Fibroblast of lung (primary cell): ENCODE results near the gene NTRK3. TPM values are rescaled to one million over a fixed set of nuclear protein-coding genes. Genes with fewer than 3 reads are reported as not detected.

Source experiments
- DNase-seq, 2 donors: peaks; one replicate each; pipeline versions ENCODE4 v3.0.0 to v3.0.0-alpha.2; 2010; ENCODE audit warnings: low read depth in 2 of 2
- H2AFZ ChIP-seq: 2 replicates; pipeline ENCODE4 v1.5.1; 2012; ENCODE audit warnings: low read length, control low read depth, inconsistent platforms
- H3K27ac ChIP-seq: 2 replicates; pipeline ENCODE4 v1.5.1; 2011; ENCODE audit warnings: low read length, control low read depth; ENCODE audit not compliant: insufficient read depth
- H3K27me3 ChIP-seq: 2 replicates; pipeline ENCODE4 v1.5.1; 2011; ENCODE audit warnings: mild to moderate bottlenecking, low read length; ENCODE audit not compliant: control insufficient read depth, insufficient read depth
- H3K36me3 ChIP-seq: 2 replicates; pipeline ENCODE4 v1.5.1; 2011; ENCODE audit warnings: low read length; ENCODE audit not compliant: control insufficient read depth, insufficient read depth
- H3K4me1 ChIP-seq: 2 replicates; pipeline ENCODE4 v1.5.1; 2011; ENCODE audit warnings: low read length; ENCODE audit not compliant: control insufficient read depth, insufficient read depth; ENCODE audit errors: extremely low read depth
- H3K4me2 ChIP-seq: 2 replicates; pipeline ENCODE4 v1.5.1; 2011; ENCODE audit warnings: low read length, control low read depth; ENCODE audit not compliant: insufficient read depth; ENCODE audit errors: extremely low read depth
- H3K4me3 ChIP-seq, 4 experiments: fragments of 200-600 bp in 1 of 4; sonication (generic) in 1 of 4; replicated peaks in 1 of 4; 2 replicates each; pipeline ENCODE4 v1.5.1; 2011 to 2016; ENCODE audit warnings: low read length in 4 of 4, low read depth in 3 of 4, mild to moderate bottlenecking in 3 of 4, control low read depth in 2 of 4, inconsistent platforms in 1 of 4, mixed read lengths in 1 of 4; ENCODE audit not compliant: insufficient read depth in 1 of 4; ENCODE audit errors: control extremely low read depth in 1 of 4
- H3K79me2 ChIP-seq: 2 replicates; pipeline ENCODE4 v1.5.1; 2012; ENCODE audit warnings: mild to moderate bottlenecking, low read length, inconsistent platforms; ENCODE audit not compliant: control insufficient read depth, insufficient read depth
- H3K9ac ChIP-seq: 2 replicates; pipeline ENCODE4 v1.5.1; 2011; ENCODE audit warnings: mild to moderate bottlenecking, low read length, control low read depth; ENCODE audit not compliant: insufficient read depth
- H3K9me3 ChIP-seq: 2 replicates; pipeline ENCODE4 v1.5.1; 2012; ENCODE audit warnings: low read depth, low read length; ENCODE audit not compliant: control insufficient read depth, insufficient read depth
- H4K20me1 ChIP-seq: 2 replicates; pipeline ENCODE4 v1.5.1; 2011; ENCODE audit warnings: low read length; ENCODE audit not compliant: control insufficient read depth, insufficient read depth; ENCODE audit errors: extremely low read depth
- EZH2 ChIP-seq: IDR thresholded peaks from 2 replicates; pipeline ENCODE4 v1.5.1; 2012; ENCODE audit warnings: low read length, control low read depth, mild to moderate bottlenecking; ENCODE audit errors: missing control alignments
- polyA plus RNA-seq, 2 donors: library from polyadenylated mRNA; depleted of rRNA in 1 of 2; stranded (reverse) in 1 of 2; unstranded in 1 of 2; fragments of >200 nt; gene quantifications; 2 replicates each; pipeline ENCODE4 v1.2.1, GENCODE V29; 2011 to 2012; ENCODE audit warnings: missing spikeins in 1 of 2
- total RNA-seq: library from RNA; depleted of rRNA; stranded (reverse); fragments of >200 nt; gene quantifications from 2 replicates; pipeline ENCODE4 v1.2.1, GENCODE V29; 2014
- TF ChIP-seq, protein P1 (sequence below), 2 donors: IDR thresholded peaks in 1 of 2; conservative IDR thresholded peaks in 1 of 2; 1 replicate in 1 of 2; 2 replicates in 1 of 2; pipeline ENCODE4 v1.5.1; 2011 to 2012; ENCODE audit warnings: low read length in 2 of 2, control low read depth in 1 of 2, inconsistent platforms in 1 of 2, low read depth in 1 of 2, mild to moderate bottlenecking in 1 of 2

The NTRK3 gene
- total and polyA plus RNA-seq, 2 donors (not counting 1 experiment from before 2014, with no cell fraction given) = 0.06 TPM; not detected in 1

DNA sequence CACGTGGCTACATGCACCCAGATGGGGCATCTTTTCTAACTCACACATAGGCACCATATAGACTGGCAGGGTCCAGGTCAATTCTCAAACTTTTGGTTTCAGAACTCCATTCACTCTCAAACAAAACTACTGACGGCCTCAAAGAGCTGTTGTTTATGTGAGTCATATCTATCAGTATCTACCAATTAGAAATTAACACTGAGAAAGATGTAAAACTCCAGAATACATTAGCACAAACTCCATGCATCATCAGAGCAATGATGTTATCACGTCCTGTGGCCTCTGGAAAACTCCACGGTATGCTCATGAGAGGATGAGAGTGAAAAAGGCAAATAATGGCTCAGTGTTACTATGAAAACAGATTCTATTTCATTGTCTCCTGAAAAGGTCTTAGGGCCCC is 116.1 kb downstream of the NTRK3 start:
- H3K27me3 ChIP-seq = no peaks in the 10 kb centered on the region

DNA sequence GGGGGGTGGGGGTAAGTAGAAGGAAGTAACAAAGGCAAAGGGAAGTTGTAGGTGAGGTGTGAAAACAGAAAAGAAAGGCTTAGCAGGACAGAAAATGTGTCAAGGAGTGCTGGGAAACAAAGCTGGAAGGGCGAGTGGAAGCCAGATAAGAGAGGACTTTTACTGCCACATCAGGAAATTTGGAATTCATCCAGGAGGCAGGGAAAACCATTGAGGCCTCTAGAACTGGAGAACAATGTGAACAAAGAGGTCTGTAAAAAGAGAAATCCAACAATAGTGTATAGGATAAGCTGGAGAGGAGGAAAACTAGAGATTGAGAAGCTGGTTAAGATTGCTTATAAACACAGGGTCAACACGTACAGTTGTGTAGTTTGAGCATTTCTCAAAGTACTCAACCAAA is 116.6 kb downstream of the NTRK3 start:
- Histone ChIP-seq H3K4me1 (no peaks in the 10 kb centered on the region), H3K4me2 (no peak overlapping the region), H3K27ac (no peak overlapping the region), H3K4me3 (no peak overlapping the region), H3K36me3 (no peaks in the 10 kb centered on the region), H4K20me1 (no peaks in the 10 kb centered on the region), H3K27me3 (no peaks in the 10 kb centered on the region), H3K9ac (no peak overlapping the region), H3K79me2 (no peaks in the 10 kb centered on the region), H2AFZ (no peak overlapping the region), H3K9me3 (no peaks in the 10 kb centered on the region)
- TF ChIP-seq, protein P1, sequence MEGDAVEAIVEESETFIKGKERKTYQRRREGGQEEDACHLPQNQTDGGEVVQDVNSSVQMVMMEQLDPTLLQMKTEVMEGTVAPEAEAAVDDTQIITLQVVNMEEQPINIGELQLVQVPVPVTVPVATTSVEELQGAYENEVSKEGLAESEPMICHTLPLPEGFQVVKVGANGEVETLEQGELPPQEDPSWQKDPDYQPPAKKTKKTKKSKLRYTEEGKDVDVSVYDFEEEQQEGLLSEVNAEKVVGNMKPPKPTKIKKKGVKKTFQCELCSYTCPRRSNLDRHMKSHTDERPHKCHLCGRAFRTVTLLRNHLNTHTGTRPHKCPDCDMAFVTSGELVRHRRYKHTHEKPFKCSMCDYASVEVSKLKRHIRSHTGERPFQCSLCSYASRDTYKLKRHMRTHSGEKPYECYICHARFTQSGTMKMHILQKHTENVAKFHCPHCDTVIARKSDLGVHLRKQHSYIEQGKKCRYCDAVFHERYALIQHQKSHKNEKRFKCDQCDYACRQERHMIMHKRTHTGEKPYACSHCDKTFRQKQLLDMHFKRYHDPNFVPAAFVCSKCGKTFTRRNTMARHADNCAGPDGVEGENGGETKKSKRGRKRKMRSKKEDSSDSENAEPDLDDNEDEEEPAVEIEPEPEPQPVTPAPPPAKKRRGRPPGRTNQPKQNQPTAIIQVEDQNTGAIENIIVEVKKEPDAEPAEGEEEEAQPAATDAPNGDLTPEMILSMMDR (conservative IDR thresholded peaks at IDR 0.05 in 1 of 2, IDR thresholded peaks at IDR 0.05 in 1 of 2; ENCODE audit: low read depth in 1 of 2, low read length in 2 of 2) = no peak
- no peak for TF ChIP-seq EZH2
- peak in 1 of 2 donors; percentile 4 for DNase-seq

More for the DNA sequence above, 116.1 kb downstream of the NTRK3 start:
- H4K20me1 ChIP-seq = no peaks in the 10 kb centered on the region
- no peaks in the 10 kb centered on the region for H3K36me3 ChIP-seq
- no peak overlapping the region for H3K27ac ChIP-seq
- H3K79me2 ChIP-seq = no peaks in the 10 kb centered on the region
- TF ChIP-seq, protein P1 (conservative IDR thresholded peaks at IDR 0.05 in 1 of 2, IDR thresholded peaks at IDR 0.05 in 1 of 2; ENCODE audit: low read depth in 1 of 2, low read length in 2 of 2) = no peak
- no peak for TF ChIP-seq EZH2
- H3K4me1 ChIP-seq = no peaks in the 10 kb centered on the region
- peak in 1 of 2 donors; percentile 36 for DNase-seq
- no peak overlapping the region for H3K4me2 ChIP-seq
- H2AFZ ChIP-seq = no peak overlapping the region
- H3K4me3 ChIP-seq = no peak overlapping the region
- H3K9me3 ChIP-seq = no peaks in the 10 kb centered on the region
- H3K9ac ChIP-seq = no peak overlapping the region

DNA sequence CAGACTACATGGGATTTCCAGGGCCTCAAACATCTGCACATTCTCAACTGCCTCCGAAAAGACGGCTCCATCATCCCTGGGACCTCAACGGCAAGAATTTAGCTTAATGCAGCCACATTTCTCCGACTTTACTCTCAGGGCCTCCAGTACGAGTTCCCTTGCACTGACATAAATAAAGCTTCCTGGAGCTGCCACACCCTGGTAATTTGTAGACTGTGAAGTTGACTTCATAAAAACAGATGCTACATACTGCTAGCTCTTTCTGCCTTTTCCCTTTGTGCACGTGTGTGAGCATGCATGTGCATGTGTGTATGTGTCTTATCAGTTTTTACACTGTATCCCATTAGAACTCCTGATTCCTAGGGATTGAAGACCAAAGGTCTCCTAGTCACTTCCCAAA is 122.7 kb downstream of the NTRK3 start:
- Histone ChIP-seq H3K4me3 (no peak overlapping the region), H3K79me2 (no peaks in the 10 kb centered on the region), H3K9me3 (no peaks in the 10 kb centered on the region), H3K27me3 (no peaks in the 10 kb centered on the region), H3K36me3 (no peaks in the 10 kb centered on the region), H2AFZ (no peak overlapping the region), H3K4me1 (no peaks in the 10 kb centered on the region), H3K27ac (no peak overlapping the region), H3K9ac (no peak overlapping the region), H3K4me2 (no peak overlapping the region), H4K20me1 (no peaks in the 10 kb centered on the region)
- TF ChIP-seq, protein P1 (conservative IDR thresholded peaks at IDR 0.05 in 1 of 2, IDR thresholded peaks at IDR 0.05 in 1 of 2; ENCODE audit: low read depth in 1 of 2, low read length in 2 of 2) = no peak
- no peak for TF ChIP-seq EZH2
- no peak for DNase-seq
